GM19468 (cell line): ENCODE results near the gene PDS5A.
"Not testable (repeated sequence)": the region's sequence is repeated elsewhere in the genome, so short reads cannot be mapped to it uniquely, and the experiment has no call there.

ENCODE experiments used
- ATAC-seq: cut with Tn5 transposase; IDR thresholded peaks from one replicate; pipeline ENCODE4 v1.9.1; 2021; ENCODE audit warnings: mild to moderate bottlenecking, moderate library complexity, moderate number of reproducible peaks; ENCODE audit not compliant: unreplicated experiment; ENCODE audit errors: extremely low read depth

PDS5A gene

DNA sequence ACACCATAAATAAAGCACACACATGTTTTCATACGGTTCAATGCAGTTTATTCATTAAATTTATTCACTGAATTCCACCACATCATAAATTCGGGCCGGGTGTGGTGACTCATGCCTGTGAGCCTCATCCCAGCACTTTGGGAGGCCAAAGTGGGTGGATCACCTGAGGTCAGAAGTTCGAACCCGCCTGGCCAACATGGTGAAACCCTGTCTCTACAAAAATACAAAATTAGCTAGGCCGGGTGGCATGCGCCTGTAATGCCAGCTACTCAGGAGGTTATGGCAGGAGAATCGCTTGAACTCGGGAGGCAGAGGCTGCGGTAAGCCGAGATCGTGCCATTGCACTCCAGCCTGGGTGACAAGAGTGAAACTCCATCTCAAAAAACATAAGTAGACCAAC is 131.6 kb downstream of the PDS5A start:
- no peak for ATAC-seq

DNA sequence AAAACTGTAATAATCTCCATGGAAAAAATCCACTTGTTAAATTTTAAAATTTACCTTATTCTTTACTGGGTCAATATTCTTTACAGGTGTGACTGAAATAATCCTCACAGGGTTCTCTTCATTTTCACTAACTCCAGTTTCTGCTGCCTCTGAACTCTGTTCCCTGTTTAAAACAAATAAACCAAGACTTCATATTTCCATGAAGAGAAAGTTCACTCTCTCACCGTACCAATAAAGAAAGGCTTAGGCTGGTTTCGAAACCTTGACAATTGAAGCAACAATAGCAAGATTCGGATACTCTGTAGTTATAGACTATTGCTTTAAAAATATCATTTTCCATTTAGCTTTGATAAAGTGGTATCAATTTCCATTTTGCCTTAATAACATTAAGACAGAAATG is 135.8 kb downstream of the PDS5A start:
- ATAC-seq: no peak

DNA sequence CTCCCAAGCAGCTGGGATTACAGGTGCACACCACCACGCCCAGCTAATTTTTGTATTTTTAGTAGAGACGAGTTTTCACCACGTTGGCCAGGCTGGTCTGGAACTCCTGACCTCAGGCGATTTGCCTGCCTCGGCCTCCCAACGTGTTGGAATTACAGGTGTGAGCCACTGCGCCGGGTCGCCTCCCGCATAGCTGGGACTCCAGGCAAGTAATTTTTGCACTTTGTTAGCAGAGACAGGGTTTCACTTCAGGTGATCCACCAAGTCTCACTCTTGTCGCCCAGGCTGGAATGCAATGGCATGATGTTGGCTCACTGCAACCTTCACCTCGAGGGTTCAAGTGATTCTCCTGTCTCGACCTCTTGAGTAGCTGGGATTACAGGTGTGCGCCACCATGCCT is 137.2 kb downstream of the PDS5A start:
- ATAC-seq: not testable (repeated sequence)

DNA sequence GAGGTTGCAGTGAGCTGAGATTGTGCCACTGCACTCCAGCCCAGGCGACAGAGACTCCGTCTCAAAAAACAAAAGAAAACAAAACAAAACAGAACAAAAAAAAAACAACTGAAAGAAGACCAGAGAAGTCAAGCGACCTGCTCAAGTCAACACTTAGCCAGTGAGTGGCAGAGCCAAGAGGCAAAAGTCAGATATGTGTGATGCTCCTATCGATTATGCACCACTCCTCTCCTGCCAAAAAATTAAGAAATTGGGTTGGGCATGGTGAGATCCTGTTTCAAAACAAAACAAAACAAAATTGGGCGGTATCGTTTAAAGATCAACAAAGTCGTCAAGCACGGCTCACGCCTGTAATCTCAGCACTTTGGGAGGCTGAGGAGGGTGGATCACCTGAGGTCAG is 137.7 kb downstream of the PDS5A start:
- ATAC-seq: no peak

DNA sequence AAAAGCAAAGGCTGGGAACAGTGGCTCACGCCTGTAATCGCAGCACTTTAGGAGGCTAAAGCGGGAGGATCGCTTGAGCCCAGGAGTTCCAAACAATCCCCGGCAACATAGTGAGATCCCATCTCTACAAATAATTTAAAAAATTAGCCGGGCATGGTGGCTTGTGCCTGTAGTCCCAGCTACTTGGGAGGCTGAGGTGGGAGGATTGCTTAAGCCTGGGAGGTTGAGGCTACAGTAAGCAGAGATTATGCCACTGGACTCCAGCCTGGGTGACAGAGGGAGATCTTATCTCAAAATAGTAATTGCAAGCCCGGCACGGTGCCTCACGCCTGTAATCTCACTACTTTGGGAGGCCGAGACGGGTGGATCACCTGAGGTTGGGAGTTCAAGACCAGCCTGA is 139.3 kb downstream of the PDS5A start:
- not testable (repeated sequence) for ATAC-seq

DNA sequence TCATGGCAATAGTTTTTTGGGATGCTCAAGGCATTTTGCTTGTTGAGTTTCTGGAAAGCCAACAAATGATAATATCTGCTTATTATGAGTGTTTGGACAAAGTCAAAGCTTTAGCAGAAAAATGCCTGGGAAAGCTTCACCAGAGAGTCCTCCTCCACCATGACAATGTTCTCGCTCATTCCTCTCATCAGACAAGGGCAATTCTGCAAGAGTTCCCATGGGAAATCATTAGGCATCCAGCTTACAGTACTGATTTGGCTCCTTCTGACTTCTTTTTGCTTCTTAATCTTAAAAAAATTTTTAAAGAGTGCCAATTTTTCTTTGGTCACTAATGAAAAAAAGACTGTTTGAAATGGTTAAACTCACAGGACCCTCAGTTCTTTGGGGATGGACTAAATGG is 143.4 kb downstream of the PDS5A start:
- ATAC-seq: no peak

DNA sequence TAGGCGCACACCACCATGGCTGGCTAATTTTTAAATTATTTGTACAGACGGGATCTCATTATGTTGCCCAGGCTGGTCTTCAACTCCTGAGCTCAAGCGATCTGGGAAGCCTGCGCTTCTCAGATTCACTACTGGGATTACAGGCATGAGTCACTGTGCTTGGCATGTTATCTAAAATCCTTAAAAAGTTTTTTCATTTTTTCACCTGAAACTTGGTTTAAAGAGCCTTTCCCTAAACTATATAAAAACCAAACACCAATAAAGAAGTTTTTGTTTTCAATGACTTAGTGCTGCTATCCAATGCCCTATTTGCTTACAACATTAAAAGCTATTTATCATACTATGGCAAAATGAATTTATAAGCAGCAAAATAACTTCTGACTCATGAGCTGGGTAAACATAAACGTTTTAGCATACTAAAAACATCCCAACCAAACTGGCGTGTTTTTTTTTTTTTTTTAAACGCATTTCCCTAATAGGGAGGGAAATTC is 151.9 kb downstream of the PDS5A start:
- no peak for ATAC-seq

DNA sequence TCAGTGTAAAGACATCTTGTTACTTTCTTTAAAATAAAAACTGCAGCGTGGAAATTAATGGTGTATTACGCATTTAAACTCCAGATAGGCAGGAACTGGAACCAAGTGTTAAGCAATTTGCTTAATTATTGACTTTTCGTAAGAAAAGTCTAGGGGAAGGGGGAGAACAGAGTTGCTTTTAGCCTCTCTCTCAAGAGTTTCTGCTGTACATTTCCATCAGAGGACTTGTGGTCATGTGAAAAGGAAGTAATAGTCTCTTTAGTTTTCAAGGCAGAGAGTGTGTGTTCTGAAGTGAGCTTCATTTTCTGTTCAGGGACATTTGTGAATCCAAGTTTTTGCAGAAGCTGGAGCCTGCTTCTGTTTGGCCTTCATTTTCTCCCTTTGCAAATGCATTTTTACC is 152.6 kb downstream of the PDS5A start:
- no peak for ATAC-seq

DNA sequence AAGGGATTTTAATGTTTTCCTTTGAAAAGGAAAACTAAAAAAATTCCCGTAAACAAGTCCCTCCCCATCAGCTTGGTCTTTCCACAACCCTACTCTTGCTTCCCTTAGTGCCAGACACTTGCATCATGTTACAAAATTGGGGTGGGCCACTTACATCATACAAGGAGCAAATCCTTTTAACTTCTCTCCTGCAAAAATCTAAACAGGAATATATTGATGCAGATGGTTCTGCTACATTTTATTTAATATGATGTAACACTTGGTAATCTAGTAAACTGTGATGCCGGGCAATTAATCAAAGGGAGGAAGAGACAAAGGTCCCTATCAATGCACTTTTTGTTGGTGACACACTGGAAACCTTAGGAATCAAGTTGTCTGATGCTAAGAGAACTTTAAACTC is 154.5 kb downstream of the PDS5A start:
- ATAC-seq: no peak

DNA sequence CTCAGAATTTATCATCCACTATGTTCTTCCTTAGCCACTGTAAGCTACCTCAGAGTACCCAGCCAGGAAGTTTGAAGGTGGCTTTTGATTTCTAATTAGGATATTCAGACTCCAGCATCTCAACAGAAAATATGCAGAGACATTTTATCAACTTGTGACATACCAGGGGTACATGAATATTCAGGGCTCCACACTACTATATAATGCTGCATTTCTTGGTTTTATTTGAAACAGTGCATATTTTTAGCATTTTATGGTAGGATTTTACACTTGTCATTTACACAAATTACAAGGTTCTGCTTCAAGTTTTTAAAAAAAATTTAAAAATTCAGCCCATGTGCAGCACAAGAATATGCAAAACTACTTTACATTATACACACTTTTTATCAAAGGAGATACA is 155.0 kb downstream of the PDS5A start:
- ATAC-seq: no peak

DNA sequence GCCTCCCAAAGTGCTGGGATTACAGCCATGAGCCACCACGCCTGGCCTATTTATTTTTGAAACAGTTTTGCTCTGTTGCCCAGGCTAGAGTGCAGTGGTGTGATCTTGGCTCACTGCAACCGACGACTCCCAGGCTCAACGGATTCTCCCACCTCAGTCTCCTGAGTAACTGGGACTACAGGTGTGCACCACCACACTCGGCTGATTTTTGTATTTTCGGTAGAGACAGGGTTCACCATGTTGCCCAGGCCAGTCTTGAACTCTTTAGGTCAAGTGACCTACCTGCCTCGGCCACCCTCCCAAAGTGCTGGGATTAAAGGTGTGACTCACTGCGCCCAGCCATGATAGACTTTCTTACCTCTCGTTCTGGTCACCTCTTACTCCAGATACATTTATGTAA is 155.8 kb downstream of the PDS5A start:
- ATAC-seq: no peak

DNA sequence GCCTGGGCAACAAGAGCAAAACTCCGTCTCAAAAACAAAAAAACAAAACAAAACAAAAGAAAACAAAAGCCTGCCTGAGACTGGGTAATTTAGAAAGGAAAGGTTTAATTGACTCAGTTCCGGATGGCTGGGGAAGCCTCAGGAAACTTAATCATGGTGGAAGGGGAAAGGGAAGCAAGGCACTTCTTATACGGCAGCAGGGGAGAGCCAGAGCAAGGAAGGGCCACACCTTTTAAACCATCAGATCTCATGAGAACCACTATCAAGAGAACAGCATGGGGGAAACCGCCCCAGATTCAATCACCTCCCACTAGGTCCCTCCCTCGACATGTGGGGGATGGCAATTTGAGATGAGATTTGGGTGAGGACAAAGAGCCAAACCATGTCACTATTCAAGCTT is 157.5 kb downstream of the PDS5A start:
- ATAC-seq: no peak

DNA sequence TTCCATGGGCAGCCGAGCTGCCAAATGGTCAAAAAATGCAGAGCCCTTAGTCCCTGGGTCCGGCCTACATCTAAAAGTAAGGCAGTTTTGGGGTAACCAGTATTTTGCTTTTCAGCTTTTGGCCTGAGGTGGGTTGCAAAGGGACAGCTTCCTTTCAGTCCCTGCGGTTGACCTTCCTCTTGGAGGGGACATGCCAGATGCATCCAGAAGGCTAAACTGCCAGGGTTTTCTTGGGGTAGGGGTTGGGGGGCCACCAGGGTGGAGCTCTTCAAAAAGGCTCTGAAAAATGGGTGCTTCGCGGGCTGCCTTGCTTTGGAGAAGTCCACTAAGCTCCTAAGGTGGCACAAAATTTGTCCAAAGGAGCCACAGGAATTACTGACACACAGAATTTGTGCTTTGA is 159.1 kb downstream of the PDS5A start:
- ATAC-seq: no peak

DNA sequence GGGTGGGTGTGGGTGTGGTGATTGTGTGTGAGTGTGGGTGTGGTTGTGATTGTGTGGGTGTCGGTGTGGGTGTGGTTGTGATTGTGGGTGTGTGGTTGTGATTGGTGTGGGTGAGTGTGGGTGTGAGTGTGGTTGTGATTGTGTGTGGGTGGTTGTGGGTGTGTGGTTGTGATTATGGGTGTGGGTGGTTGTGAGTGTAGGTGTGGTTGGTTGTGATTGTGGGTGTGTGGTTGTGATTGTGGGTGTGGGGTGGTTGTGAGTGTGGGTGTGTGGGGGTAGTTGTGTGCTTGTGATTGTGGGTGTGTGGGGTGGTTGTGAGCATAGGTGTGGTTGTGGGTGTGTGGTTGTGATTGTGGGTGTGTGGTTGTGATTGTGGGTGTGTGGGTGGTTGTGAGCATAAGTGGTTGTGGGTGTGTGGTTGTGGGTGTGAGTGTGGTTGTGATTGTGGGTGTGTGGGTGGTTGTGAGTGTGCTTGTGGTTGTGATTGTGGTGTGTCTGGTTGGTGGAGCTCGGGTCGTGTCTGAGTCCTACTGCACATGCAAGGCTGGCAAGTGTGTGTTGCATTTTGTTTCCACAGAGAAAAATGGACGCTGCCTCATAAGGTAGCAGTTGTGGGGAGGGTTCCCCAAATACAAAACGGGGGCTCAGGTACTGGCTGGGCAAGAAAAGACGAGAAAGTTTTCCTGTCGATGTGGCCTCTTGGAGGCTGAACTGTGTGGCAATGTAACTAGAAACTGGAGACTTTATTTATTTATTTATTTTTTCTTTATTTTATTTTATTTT is 163.1 kb downstream of the PDS5A start:
- no peak for ATAC-seq

DNA sequence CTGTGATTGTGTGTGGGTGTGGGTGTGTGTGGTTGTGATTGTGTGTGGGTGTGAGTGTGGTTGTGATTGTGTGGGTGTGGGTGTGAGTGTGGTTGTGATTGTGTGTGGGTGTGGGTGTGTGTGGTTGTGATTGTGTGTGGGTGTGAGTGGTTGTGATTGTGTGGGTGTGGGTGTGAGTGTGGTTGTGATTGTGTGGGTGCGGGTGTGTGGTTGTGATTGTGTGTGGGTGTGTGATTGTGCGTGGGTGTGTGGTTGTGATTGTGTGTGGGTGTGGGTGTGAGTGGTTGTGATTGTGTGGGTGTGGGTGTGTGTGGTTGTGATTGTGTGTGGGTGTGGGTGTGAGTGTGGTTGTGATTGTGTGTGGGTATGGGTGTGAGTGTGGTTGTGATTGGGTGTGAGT is 163.9 kb downstream of the PDS5A start:
- ATAC-seq: not testable (repeated sequence)

DNA sequence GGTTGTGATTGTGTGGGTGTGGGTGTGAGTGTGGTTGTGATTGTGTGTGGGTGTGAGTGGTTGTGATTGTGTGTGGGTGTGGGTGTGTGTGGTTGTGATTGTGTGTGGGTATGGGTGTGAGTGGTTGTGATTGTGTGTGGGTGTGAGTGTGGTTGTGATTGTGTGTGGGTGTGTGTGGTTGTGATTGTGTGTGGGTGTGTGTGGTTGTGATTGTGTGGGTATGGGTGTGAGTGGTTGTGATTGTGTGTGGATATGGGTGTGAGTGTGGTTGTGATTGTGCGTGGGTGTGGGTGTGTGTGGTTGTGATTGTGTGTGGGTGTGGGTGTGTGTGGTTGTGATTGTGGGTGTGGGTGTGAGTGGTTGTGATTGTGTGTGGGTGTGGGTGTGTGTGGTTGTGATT is 164.7 kb downstream of the PDS5A start:
- not testable (repeated sequence) for ATAC-seq

DNA sequence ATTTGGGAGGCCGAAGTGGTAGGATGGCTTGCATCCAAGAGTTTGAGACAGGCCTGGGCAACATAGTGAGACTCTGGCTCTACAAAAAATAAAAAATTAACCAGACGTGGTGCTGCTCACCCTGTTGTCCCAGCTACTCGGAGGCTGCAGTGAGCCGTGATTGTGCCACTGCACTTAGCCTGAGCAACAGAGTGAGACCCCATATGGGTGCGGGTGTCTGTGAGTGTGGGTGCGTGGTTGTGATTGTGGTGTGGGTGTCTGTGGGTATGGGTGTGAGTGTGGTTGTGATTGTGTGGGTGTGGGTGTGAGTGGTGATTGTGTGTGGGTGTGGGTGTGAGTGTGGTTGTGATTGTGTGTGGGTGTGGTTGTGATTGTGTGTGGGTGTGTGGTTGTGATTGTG is 165.2 kb downstream of the PDS5A start:
- no peak for ATAC-seq

DNA sequence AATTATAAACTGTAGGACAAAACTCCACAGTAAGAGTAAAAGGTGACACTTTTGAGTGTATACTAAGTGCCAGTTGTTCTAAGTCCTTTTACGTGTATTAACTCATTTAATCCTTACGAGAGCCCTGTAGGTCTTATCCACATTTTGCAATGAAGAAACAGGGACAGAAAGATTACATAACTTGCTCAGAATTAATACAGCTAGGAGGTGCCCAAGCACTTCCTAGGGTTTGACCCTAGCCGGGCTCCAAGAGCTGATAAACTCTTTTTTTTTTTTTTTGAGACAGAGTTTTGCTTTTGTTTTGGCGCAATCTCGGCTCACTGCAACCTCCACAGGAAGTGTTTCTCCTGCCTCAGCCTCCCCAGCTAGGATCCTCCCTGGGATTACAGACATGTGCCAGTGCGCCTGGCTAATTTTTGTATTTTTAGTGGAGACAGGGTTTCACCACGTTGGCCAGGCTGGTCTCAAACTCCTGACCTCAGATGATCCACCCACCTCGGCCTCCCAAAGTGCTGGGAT is 169.4 kb downstream of the PDS5A start:
- ATAC-seq: no peak

DNA sequence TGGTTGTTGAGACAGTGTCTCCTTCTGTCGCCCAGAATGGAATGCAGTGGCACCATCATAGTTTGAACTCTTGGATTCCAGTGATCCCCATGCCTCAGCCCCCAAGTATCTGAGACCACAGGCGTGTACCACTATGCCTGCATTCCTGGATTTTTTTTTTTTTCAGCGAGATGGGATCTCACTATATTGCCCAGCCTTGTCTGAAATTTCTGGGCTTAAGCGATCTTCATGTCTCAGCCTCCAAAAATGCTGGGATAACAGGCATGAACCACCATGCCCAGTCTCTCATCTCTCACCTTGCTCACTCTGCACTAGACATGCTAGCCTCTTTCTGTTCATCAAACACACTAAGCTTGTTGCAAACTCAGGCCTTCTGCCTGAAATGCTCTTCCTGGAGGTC is 175.7 kb downstream of the PDS5A start:
- no peak for ATAC-seq

DNA sequence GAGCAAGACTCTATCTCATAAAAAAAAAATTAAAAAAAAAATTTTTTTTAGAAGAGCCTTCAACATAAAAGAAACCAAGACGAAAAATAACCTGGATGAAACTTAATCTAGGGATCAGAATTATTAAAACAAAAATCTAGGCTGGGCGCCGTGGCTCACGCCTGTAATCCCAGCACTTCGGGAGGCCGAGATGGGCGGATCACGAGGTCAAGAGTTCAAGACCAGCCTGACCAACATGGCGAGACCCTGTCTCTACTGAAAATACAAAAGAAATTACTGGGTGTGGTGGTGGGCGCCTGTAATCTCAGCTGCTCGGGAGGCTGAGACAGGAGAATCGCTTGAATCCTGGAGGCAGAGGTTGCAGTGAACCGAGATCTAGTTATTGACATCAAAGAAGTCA is 184.7 kb downstream of the PDS5A start:
- ATAC-seq: not testable (repeated sequence)

DNA sequence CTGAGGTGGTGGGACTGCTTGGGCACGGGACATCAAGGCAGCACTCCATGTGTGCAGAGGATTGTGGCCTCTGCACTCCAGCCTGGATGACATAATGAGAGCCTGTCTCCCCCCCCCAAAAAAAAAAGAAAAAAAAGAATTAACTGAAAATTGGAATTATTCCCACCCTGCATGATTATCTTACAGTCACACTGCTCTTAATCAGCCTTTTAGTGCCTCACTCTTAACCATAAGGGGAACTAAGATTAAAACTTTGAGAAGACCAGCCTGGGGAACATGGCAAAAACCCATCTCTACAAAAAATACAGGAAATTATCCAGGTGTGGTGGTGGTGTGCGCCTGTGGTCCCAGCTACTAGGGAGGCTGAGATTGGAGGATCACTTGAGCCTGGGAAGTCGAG is 185.2 kb downstream of the PDS5A start:
- no peak for ATAC-seq

DNA sequence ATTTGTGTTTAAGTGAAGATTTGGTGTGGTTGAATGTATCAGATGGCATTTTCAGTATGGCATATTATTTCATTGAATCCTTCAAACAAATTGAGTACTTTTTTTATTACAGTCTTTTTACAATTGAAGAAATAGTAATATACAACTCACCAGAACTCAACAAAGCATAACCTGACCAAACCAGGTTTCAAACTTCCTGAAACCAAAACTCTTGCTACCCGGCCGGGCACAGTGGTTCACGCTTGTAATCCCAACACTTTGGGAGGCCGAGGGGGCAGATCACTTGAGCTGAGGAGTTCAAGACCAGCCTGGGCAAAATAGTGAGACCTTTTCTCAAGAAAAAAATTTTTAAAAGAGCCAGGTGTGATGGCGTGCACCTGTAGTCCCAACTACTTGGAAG is 185.6 kb downstream of the PDS5A start:
- ATAC-seq: no peak
